ENCODE results near the gene RAC2.

- no peak for TF ChIP-seq CTCF (IDR thresholded peaks at IDR 0.05)
- no peak for TF ChIP-seq POLR2A (IDR thresholded peaks at IDR 0.05)
Observed at GRCh38 chr22:37292641-37293040, 48.6 kb upstream of the RAC2 start.
